IMR-90 (cell line): ENCODE data around the gene TFAP2E. TPM values are rescaled to one million over a fixed set of nuclear protein-coding genes. Genes with fewer than 3 reads are reported as not detected.
"Not testable (repeated sequence)": the region's sequence is repeated elsewhere in the genome, so short reads cannot be mapped to it uniquely, and the experiment has no call there.

ENCODE experiments used
- ATAC-seq: fragments of 200-7000 bp; cut with Tn5 transposase; 2 replicates; pipeline ENCODE4 v1.9.1; 2020; ENCODE audit warnings: low read depth, mild to moderate bottlenecking, moderate library complexity
- BruUV-seq: library from RNA; stranded (reverse); fragments of 400-500 nt; replicated peaks from 2 replicates; lab custom pipeline; 2021; lab: Mats Ljungman, UMichigan
- CTCF ChIA-PET: fragments of 300-600 bp; formaldehyde crosslinking; extraction: SDS; loops from one replicate; lab custom pipeline; 2021; ENCODE audit warnings: antibody characterized with exemption; lab: Yijun Ruan, JAX
- POLR2A ChIA-PET: fragments of 300-600 bp; sonication (Branson Sonifier 250); formaldehyde crosslinking; loops from one replicate; lab custom pipeline; 2022; ENCODE audit warnings: antibody characterized with exemption; ENCODE audit not compliant: unreplicated experiment; lab: Charles Lee
- DNase-seq: peaks from one replicate; pipeline ENCODE4 v3.0.0; 2013
- H2AFZ ChIP-seq: replicated peaks from 2 replicates; pipeline ENCODE3; 2013; ENCODE audit warnings: low read length, mild to moderate bottlenecking; ENCODE audit not compliant: poor library complexity
- H2AK5ac ChIP-seq: 2 replicates; pipeline ENCODE4 v1.6.1; 2013; ENCODE audit warnings: low read depth, low read length, inconsistent platforms
- H2AK9ac ChIP-seq: replicated peaks from 2 replicates; pipeline ENCODE3; 2013; ENCODE audit warnings: mild to moderate bottlenecking, low read depth, low read length, moderate library complexity; ENCODE audit not compliant: poor library complexity
- H2BK120ac ChIP-seq: 2 replicates; pipeline ENCODE4 v1.6.1; 2013; ENCODE audit warnings: low read depth, low read length, inconsistent platforms
- H2BK15ac ChIP-seq: 3 replicates; pipeline ENCODE4 v1.6.1; 2013; ENCODE audit warnings: low read depth, low read length, inconsistent platforms
- H2BK20ac ChIP-seq: 2 replicates; pipeline ENCODE4 v1.6.1; 2013; ENCODE audit warnings: low read depth, mild to moderate bottlenecking, inconsistent platforms, low read length, moderate library complexity
- H2BK5ac ChIP-seq: 2 replicates; pipeline ENCODE4 v1.6.1; 2013; ENCODE audit warnings: mild to moderate bottlenecking, low read depth, low read length, inconsistent platforms; ENCODE audit not compliant: poor library complexity, severe bottlenecking
- H3K14ac ChIP-seq: replicated peaks from 2 replicates; pipeline ENCODE4 v1.6.1; 2013; ENCODE audit warnings: low read depth, low read length, inconsistent platforms
- H3K18ac ChIP-seq: 2 replicates; pipeline ENCODE4 v1.6.1; 2013; ENCODE audit warnings: low read depth, low read length, control low read depth
- H3K23ac ChIP-seq: 2 replicates; pipeline ENCODE4 v1.6.1; 2013; ENCODE audit warnings: low read depth, low read length, inconsistent platforms
- H3K27ac ChIP-seq: 2 replicates; pipeline ENCODE4 v1.5.1; 2013; ENCODE audit warnings: mild to moderate bottlenecking, control low read depth, low read length; ENCODE audit not compliant: insufficient read depth
- H3K27me3 ChIP-seq: 2 replicates; pipeline ENCODE4 v1.6.1; 2013; ENCODE audit warnings: low read length; ENCODE audit not compliant: control insufficient read depth, insufficient read depth
- H3K36me3 ChIP-seq: 2 replicates; pipeline ENCODE4 v1.6.1; 2013; ENCODE audit warnings: low read length, mixed read lengths; ENCODE audit not compliant: control insufficient read depth, insufficient read depth
- H3K4ac ChIP-seq: 2 replicates; pipeline ENCODE4 v1.6.1; 2013; ENCODE audit warnings: low read depth, low read length, inconsistent platforms
- H3K4me1 ChIP-seq: 2 replicates; pipeline ENCODE4 v1.6.1; 2013; ENCODE audit warnings: low read length, mixed read lengths; ENCODE audit not compliant: control insufficient read depth, insufficient read depth
- H3K4me2 ChIP-seq: 2 replicates; pipeline ENCODE4 v1.6.1; 2013; ENCODE audit warnings: low read depth, mild to moderate bottlenecking, control low read depth, low read length, moderate library complexity
- H3K4me3 ChIP-seq: 2 replicates; pipeline ENCODE4 v1.5.1; 2013; ENCODE audit warnings: low read depth, mild to moderate bottlenecking, control low read depth, low read length, moderate library complexity; ENCODE audit not compliant: insufficient read depth
- H3K56ac ChIP-seq: 2 replicates; pipeline ENCODE4 v1.6.1; 2013; ENCODE audit warnings: low read length, inconsistent platforms; ENCODE audit not compliant: insufficient read depth; ENCODE audit errors: extremely low read depth
- H3K79me1 ChIP-seq, 2 experiments: 2 replicates each; pipeline ENCODE4 v1.6.1; 2013; ENCODE audit warnings: low read length in 2 of 2, inconsistent platforms in 1 of 2, low read depth in 1 of 2
- H3K9ac ChIP-seq: 2 replicates; pipeline ENCODE4 v1.6.1; 2013; ENCODE audit warnings: low read depth, low read length, control low read depth
- H3K9me1 ChIP-seq: 2 replicates; pipeline ENCODE4 v1.6.1; 2013; ENCODE audit warnings: low read length, inconsistent platforms; ENCODE audit not compliant: insufficient read depth
- H3K9me3 ChIP-seq: 2 replicates; pipeline ENCODE4 v1.6.1; 2013; ENCODE audit warnings: low read length; ENCODE audit not compliant: control insufficient read depth, insufficient read depth
- H4K20me1 ChIP-seq: 2 replicates; pipeline ENCODE4 v1.6.1; 2013; ENCODE audit warnings: low read length, inconsistent platforms; ENCODE audit not compliant: insufficient read depth
- H4K5ac ChIP-seq: 2 replicates; pipeline ENCODE4 v1.6.1; 2013; ENCODE audit warnings: mild to moderate bottlenecking, low read depth, low read length, control low read depth
- H4K8ac ChIP-seq, 2 experiments: 2 replicates each; pipeline ENCODE4 v1.6.1; 2013; ENCODE audit warnings: low read depth in 2 of 2, low read length in 2 of 2, control low read depth in 1 of 2, inconsistent platforms in 1 of 2
- H4K91ac ChIP-seq: 2 replicates; pipeline ENCODE4 v1.6.1; 2013; ENCODE audit warnings: low read depth, low read length, inconsistent platforms; ENCODE audit not compliant: insufficient read depth
- WGBS, 2 experiments: methylation state at CpG; one replicate each; pipeline versions ENCODE4 v1.1.5 to v1.1.7; 2013; ENCODE audit warnings: missing lambda C conversion rate in 2 of 2; ENCODE audit not compliant: insufficient read length in 1 of 2; ENCODE audit errors: extremely low coverage in 2 of 2; 5-methylcytosine and 5-hydroxymethylcytosine counted together
- dilution Hi-C: fragments of 300-500 bp; cut with HindIII; formaldehyde crosslinking; loops from one replicate; pipeline ENCODE4 v1.14.3; 2018; ENCODE audit warnings: low sequenced_read_pairs; ENCODE audit not compliant: unreplicated experiment
- in situ Hi-C: fragments of 300-500 bp; cut with MboI; formaldehyde crosslinking; loops from 3 replicates; pipeline ENCODE4 v1.14.3; 2019; ENCODE audit warnings: low sequenced_read_pairs, inconsistent platforms, mixed read lengths
- intact Hi-C: fragments of 100-400 bp; cut with micrococcal nuclease; formaldehyde crosslinking; loops from 2 replicates; pipeline ENCODE4 v1.10.0; 2022
- polyA plus RNA-seq, 3 experiments: library from polyadenylated mRNA; depleted of rRNA; stranded (reverse); fragments of >200 nt; gene quantifications; 2 replicates each; pipeline ENCODE4 v1.2.3, GENCODE V29; 2012; ENCODE audit warnings: low replicate concordance in 1 of 3
- total RNA-seq: library from RNA; depleted of rRNA; stranded (reverse); fragments of >200 nt; gene quantifications from 2 replicates; pipeline ENCODE4 v1.2.3, GENCODE V29; 2012

Gene TFAP2E
- total and polyA plus RNA-seq, 2 of the 4 experiments (the other 2 are of a cell fraction) = under 0.01 to 0.19 TPM

- H3K27me3 ChIP-seq = peaks cover 11% of the 10 kb centered on the region; the same call in 1 of the 2 replicates
- H2AK9ac ChIP-seq, H2BK5ac ChIP-seq, in situ Hi-C loops, H4K91ac ChIP-seq, H3K9ac ChIP-seq, H3K14ac ChIP-seq, ATAC-seq, dilution Hi-C loops, BruUV-seq, H2BK120ac ChIP-seq, H2AFZ ChIP-seq, H3K4me3 ChIP-seq, H3K36me3 ChIP-seq, H4K20me1 ChIP-seq, H4K5ac ChIP-seq, H4K8ac ChIP-seq, H2BK15ac ChIP-seq, H3K23ac ChIP-seq, intact Hi-C loops, H3K56ac ChIP-seq, H2AK5ac ChIP-seq, H3K9me3 ChIP-seq, DNase-seq, H3K4ac ChIP-seq, H3K27ac ChIP-seq, H3K4me2 ChIP-seq, H3K4me1 ChIP-seq, H3K18ac ChIP-seq, H3K9me1 ChIP-seq, H2BK20ac ChIP-seq, H3K79me1 ChIP-seq: not testable (repeated sequence)
- ChIA-PET POLR2A (interaction anchor here (0.6 kb wide), 1 partner anchor 142 kb away, joined by 4 read pairs; no protein-coding TSS in a partner anchor), CTCF (interaction anchor here (1.4 kb wide), 1 partner anchor 134 kb away, joined by 3 read pairs; no protein-coding TSS in a partner anchor)
- WGBS, 2 experiments = no CpG with 5 or more reads among the region's 9 CpGs
Measured at GRCh38 chr1:35581621-35582020, 8.5 kb downstream of the TFAP2E start.
